K562 (cell line): ENCODE measurements around the gene RIMBP3C. TPM values are rescaled to one million over a fixed set of nuclear protein-coding genes. Genes with fewer than 3 reads are reported as not detected.

ENCODE experiments used
- BCL6 ChIP-seq: fragments of 250-450 bp; sonication (Bioruptor Pico); IDR thresholded peaks from 2 replicates; pipeline ENCODE4 v1.4.0; 2020
- CBX3 ChIP-seq, 2 experiments: IDR thresholded peaks; 1 replicate in 1 of 2; 2 replicates in 1 of 2; pipeline ENCODE4 v1.6.1; 2012; ENCODE audit warnings: inconsistent platforms in 2 of 2, low read length in 2 of 2, borderline replicate concordance in 1 of 2, control low read depth in 1 of 2
- CBX8 ChIP-seq: fragments of 200-600 bp; sonication (generic); IDR thresholded peaks from 2 replicates; pipeline ENCODE4 v1.6.1; 2012; ENCODE audit warnings: borderline replicate concordance, mixed run types, low read depth, mild to moderate bottlenecking, moderate library complexity, mixed read lengths, low read length, control low read depth, inconsistent platforms; ENCODE audit not compliant: poor library complexity, severe bottlenecking; ENCODE audit errors: extremely low read depth
- DMBX1 ChIP-seq: fragments of 250-450 bp; sonication (Bioruptor Pico); IDR thresholded peaks from 2 replicates; pipeline ENCODE4 v1.8.0; 2022; ENCODE audit warnings: inconsistent platforms, mild to moderate bottlenecking, moderate library complexity, borderline replicate concordance
- ELF2 ChIP-seq: fragments of 250-450 bp; sonication (Bioruptor Pico); IDR thresholded peaks from 2 replicates; pipeline ENCODE4 v1.5.0; 2021; ENCODE audit warnings: mild to moderate bottlenecking
- ERF ChIP-seq: fragments of 450-650 bp; formaldehyde crosslinking; IDR thresholded peaks from 2 replicates; pipeline ENCODE4 v1.4.0; 2020; ENCODE audit warnings: mild to moderate bottlenecking, mixed read lengths
- FOXK2 ChIP-seq, 2 experiments: fragments of 450-650 bp; IDR thresholded peaks in 1 of 2; conservative IDR thresholded peaks in 1 of 2; 2 replicates each; pipeline ENCODE4 v1.6.1; 2016; ENCODE audit warnings: low read depth in 2 of 2, mild to moderate bottlenecking in 1 of 2
- HNRNPUL1 ChIP-seq: fragments of 200-400 bp; formaldehyde crosslinking; IDR thresholded peaks from 2 replicates; pipeline ENCODE4 v1.6.1; 2017; ENCODE audit warnings: low read length
- HOXB6 ChIP-seq: fragments of 250-450 bp; sonication (Bioruptor Pico); IDR thresholded peaks from 2 replicates; pipeline ENCODE4 v1.5.1; 2022; ENCODE audit warnings: mild to moderate bottlenecking, borderline replicate concordance
- ILK ChIP-seq: fragments of 450-650 bp; IDR thresholded peaks from 2 replicates; pipeline ENCODE4 v1.6.1; 2016; ENCODE audit warnings: missing genetic modification characterization, low read depth, mild to moderate bottlenecking, missing compliant biosample characterization, moderate library complexity, borderline replicate concordance
- JUNB ChIP-seq: fragments of 450-650 bp; formaldehyde crosslinking; conservative IDR thresholded peaks from 2 replicates; pipeline ENCODE4 v1.4.0; 2020; ENCODE audit warnings: mild to moderate bottlenecking
- MEF2A ChIP-seq: IDR thresholded peaks from 2 replicates; pipeline ENCODE4 v1.6.1; 2011; ENCODE audit warnings: low read depth, mild to moderate bottlenecking, low read length, moderate library complexity; ENCODE audit not compliant: control insufficient read depth
- MIER1 ChIP-seq: fragments of 450-650 bp; IDR thresholded peaks from 2 replicates; pipeline ENCODE4 v1.6.1; 2016; ENCODE audit warnings: antibody characterized with exemption, mild to moderate bottlenecking, low read depth
- SMARCA4 ChIP-seq: fragments of 450-650 bp; IDR thresholded peaks from 2 replicates; pipeline ENCODE4 v1.6.1; 2016
- SMARCC2 ChIP-seq: fragments of 450-650 bp; IDR thresholded peaks from 2 replicates; pipeline ENCODE4 v1.6.1; 2017; ENCODE audit warnings: antibody characterized with exemption, moderate library complexity, mild to moderate bottlenecking, low read depth
- SMARCE1 ChIP-seq: fragments of 450-650 bp; IDR thresholded peaks from 2 replicates; pipeline ENCODE4 v1.7.1; 2016; ENCODE audit warnings: mild to moderate bottlenecking
- SMC3 ChIP-seq: conservative IDR thresholded peaks from 2 replicates; pipeline ENCODE4 v1.6.1; 2011; ENCODE audit warnings: low read depth, low read length, improper control_type of control experiment; ENCODE audit not compliant: insufficient read depth
- SP1 ChIP-seq: sonication (generic); formaldehyde crosslinking; IDR thresholded peaks from 2 replicates; pipeline ENCODE4 v1.8.1; 2022; ENCODE audit warnings: mild to moderate bottlenecking, missing genetic modification reagents
- TAF15 ChIP-seq: fragments of 200-400 bp; formaldehyde crosslinking; IDR thresholded peaks from 2 replicates; pipeline ENCODE4 v1.6.1; 2017; ENCODE audit warnings: mild to moderate bottlenecking, low read depth, low read length, moderate library complexity
- TCF7L2 ChIP-seq: fragments of 150-350 bp; IDR thresholded peaks from 2 replicates; pipeline ENCODE4 v1.6.1; 2016; ENCODE audit warnings: low read depth, mild to moderate bottlenecking, low read length, moderate library complexity
- TSC22D4 ChIP-seq: fragments of 450-650 bp; IDR thresholded peaks from 2 replicates; pipeline ENCODE4 v1.6.1; 2016; ENCODE audit warnings: missing genetic modification characterization, missing biosample characterization, control low read depth
- WHSC1 ChIP-seq: IDR thresholded peaks from one replicate; pipeline ENCODE4 v1.6.1; 2012; ENCODE audit warnings: low read length, control low read depth, inconsistent platforms
- ZC3H11A ChIP-seq: IDR thresholded peaks from 2 replicates; pipeline ENCODE4 v1.6.1; 2012; ENCODE audit warnings: low read depth, low read length, improper control_type of control experiment
- ZNF311 ChIP-seq: fragments of 250-450 bp; sonication (Bioruptor Pico); IDR thresholded peaks from 2 replicates; pipeline ENCODE4 v1.4.0; 2020; ENCODE audit warnings: mild to moderate bottlenecking, moderate library complexity
- ZNF695 ChIP-seq: fragments of 450-650 bp; formaldehyde crosslinking; IDR thresholded peaks from 2 replicates; pipeline ENCODE4 v1.4.0; 2020; ENCODE audit warnings: mild to moderate bottlenecking, moderate library complexity
- ZNF77 ChIP-seq: fragments of 250-450 bp; sonication (Bioruptor Pico); IDR thresholded peaks from 2 replicates; pipeline ENCODE4 v1.5.0; 2020
- polyA plus RNA-seq, 8 experiments: library from polyadenylated mRNA; depleted of rRNA in 4 of 8; stranded (reverse) in 5 of 8; unstranded in 3 of 8; fragments of >200 nt; fragmentation: Nextera tagmentation in 2 of 8; fragmentation: Illumina TruSeq in 1 of 8; extraction: Ambion mirVana in 2 of 8; extraction: Trizol in 1 of 8; gene quantifications; 2 replicates each; pipeline versions ENCODE4 v1.2.1 to v1.2.3, GENCODE V29; 2011 to 2014; ENCODE audit warnings: inconsistent platforms in 1 of 8, missing spikeins in 1 of 8
- total RNA-seq, 7 experiments: library from RNA; depleted of rRNA in 6 of 7; stranded (reverse); fragments of >200 nt in 6 of 7; fragmentation: Illumina TruSeq in 2 of 7; extraction: Trizol in 2 of 7; gene quantifications; 2 replicates each; pipeline versions ENCODE4 v1.2.1 to v1.2.3, GENCODE V29; 2011 to 2021; ENCODE audit warnings: low replicate concordance in 1 of 7
- TF ChIP-seq, protein P1 (sequence below), 2 experiments: fragments of 200-800 bp in 1 of 2; sonication (Bioruptor generic) in 1 of 2; sonication (generic) in 1 of 2; formaldehyde crosslinking in 1 of 2; IDR thresholded peaks in 1 of 2; conservative IDR thresholded peaks in 1 of 2; 2 replicates each; pipeline versions ENCODE4 v1.5.0 to v1.6.1; 2016 to 2020; ENCODE audit warnings: missing compliant biosample characterization in 1 of 2, missing genetic modification characterization in 1 of 2, missing genetic modification reagents in 1 of 2
- TF ChIP-seq, protein P2 (sequence below): IDR thresholded peaks from 2 replicates; pipeline ENCODE4 v1.6.1; 2012; ENCODE audit warnings: low read depth, low read length, improper control_type of control experiment, borderline replicate concordance

The RIMBP3C gene
- total and polyA plus RNA-seq, 9 of the 15 experiments (the other 6 are each of a cell fraction or from before 2014, with no cell fraction given): 0.09 to 0.98 (median 0.17) TPM; not detected in 2

DNA sequence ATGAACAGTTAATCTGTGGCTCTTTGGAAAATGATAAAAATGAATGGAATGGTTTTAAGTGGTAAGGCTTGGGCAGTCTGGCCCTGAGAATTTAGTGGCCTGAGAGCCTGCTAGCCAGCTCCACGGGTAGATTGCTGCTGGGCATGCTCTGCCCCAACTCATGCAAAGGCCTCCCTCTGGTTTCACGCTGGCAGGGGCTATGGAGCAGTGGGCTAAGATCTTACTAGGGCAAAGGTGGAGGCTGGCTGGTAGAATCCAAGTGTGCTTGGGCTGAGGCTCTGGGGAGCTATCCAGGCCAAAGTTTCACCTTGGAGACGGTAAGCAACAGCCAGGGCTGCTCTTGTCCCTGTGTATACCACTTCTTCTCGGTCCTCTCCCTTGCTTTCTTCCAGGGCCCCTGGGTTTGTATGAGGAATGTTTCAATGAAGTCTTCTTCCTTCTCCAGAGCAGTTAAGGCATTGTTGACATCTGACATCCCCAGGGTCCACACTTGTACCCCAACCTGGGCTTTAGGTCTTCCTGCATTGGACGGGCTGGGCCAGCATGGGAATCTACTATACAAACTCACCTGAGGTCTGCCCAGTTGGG, 43.7 kb upstream of the RIMBP3C start (continued):
- TF ChIP-seq FOXK2 (conservative IDR thresholded peaks at IDR 0.05 in 1 of 2, IDR thresholded peaks at IDR 0.05 in 1 of 2; ENCODE audit: low read depth in 2 of 2) (no peak), ZC3H11A (no peak), ERF (CRISPR knock-in tag) (no peak), ZNF695 (CRISPR knock-in tag) (no peak), TCF7L2 (no peak), SMARCC2 (no peak), TAF15 (0 out of 2 replicates have a peak, but pooled peaks have one; percentile 53), WHSC1 (peak; percentile 58), SMARCE1 (no peak), ELF2 (CRISPR knock-in tag) (no peak), MEF2A (no peak), SMC3 (0 out of 2 replicates have a peak, but pooled peaks have one; percentile 9), HOXB6 (CRISPR knock-in tag) (no peak), DMBX1 (CRISPR knock-in tag) (no peak), JUNB (no peak), BCL6 (CRISPR knock-in tag) (no peak), CBX3 (IDR thresholded peaks at IDR 0.05; ENCODE audit: borderline replicate concordance in 1 of 2, low read length in 2 of 2) (no peak), ZNF311 (no peak), HNRNPUL1 (no peak), SP1 (CRISPR knock-in tag) (no peak), ILK (tag) (no peak), SMARCA4 (no peak), MIER1 (no peak), ZNF77 (no peak), CBX8 (no peak), TSC22D4 (tag) (no peak)
- TF ChIP-seq, protein P1, sequence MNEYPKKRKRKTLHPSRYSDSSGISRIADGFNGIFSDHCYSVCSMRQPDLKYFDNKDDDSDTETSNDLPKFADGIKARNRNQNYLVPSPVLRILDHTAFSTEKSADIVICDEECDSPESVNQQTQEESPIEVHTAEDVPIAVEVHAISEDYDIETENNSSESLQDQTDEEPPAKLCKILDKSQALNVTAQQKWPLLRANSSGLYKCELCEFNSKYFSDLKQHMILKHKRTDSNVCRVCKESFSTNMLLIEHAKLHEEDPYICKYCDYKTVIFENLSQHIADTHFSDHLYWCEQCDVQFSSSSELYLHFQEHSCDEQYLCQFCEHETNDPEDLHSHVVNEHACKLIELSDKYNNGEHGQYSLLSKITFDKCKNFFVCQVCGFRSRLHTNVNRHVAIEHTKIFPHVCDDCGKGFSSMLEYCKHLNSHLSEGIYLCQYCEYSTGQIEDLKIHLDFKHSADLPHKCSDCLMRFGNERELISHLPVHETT (CRISPR knock-in tag; conservative IDR thresholded peaks at IDR 0.05 in 1 of 2, IDR thresholded peaks at IDR 0.05 in 1 of 2): peak in 1 of 2 experiments; percentile 76; a peak in 1 of 4 replicates
- TF ChIP-seq, protein P2, sequence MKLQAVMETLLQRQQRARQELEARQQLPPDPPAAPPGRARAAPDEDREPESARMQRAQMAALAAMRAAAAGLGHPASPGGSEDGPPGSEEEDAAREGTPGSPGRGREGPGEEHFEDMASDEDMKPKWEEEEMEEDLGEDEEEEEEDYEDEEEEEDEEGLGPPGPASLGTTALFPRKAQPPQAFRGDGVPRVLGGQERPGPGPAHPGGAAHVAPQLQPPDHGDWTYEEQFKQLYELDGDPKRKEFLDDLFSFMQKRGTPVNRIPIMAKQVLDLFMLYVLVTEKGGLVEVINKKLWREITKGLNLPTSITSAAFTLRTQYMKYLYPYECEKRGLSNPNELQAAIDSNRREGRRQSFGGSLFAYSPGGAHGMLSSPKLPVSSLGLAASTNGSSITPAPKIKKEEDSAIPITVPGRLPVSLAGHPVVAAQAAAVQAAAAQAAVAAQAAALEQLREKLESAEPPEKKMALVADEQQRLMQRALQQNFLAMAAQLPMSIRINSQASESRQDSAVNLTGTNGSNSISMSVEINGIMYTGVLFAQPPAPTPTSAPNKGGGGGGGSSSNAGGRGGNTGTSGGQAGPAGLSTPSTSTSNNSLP: no peak
